GM21737 (cell line): Measurements from ENCODE around the gene PHLDA3.

Experiments
- ATAC-seq: cut with Tn5 transposase; IDR thresholded peaks from one replicate; pipeline ENCODE4 v1.9.1; 2021; ENCODE audit warnings: mild to moderate bottlenecking, moderate library complexity; ENCODE audit not compliant: unreplicated experiment

Gene PHLDA3

GRCh38 chr1:201468501-201468843 is 516 bp downstream of the PHLDA3 start:
- ATAC-seq, result peak; percentile 42

- no peak for ATAC-seq
Measured at GRCh38 chr1:201466492-201466891, 2.5 kb downstream of the PHLDA3 start.

- no peak for ATAC-seq
Measured at GRCh38 chr1:201465698-201466290, 3.2 kb downstream of the PHLDA3 start.

- ATAC-seq, result no peak
Measured at GRCh38 chr1:201463071-201463552, 5.9 kb downstream of the PHLDA3 start.

- no peak for ATAC-seq
Measured at GRCh38 chr1:201461645-201462441, 7.1 kb downstream of the PHLDA3 start.

- ATAC-seq, result no peak
Measured at GRCh38 chr1:201460814-201461644, 8.0 kb downstream of the PHLDA3 start.

GRCh38 chr1:201459775-201460174 is 9.2 kb downstream of the PHLDA3 start:
- ATAC-seq, result no peak

- no peak for ATAC-seq
Measured at GRCh38 chr1:201459052-201459451, 9.9 kb downstream of the PHLDA3 start.

- ATAC-seq, result no peak
Measured at GRCh38 chr1:201457508-201457960, 11.5 kb downstream of the PHLDA3 start.

- ATAC-seq, result no peak
Measured at GRCh38 chr1:201456499-201457309, 12.3 kb downstream of the PHLDA3 start.

GRCh38 chr1:201455098-201455497 is 13.9 kb downstream of the PHLDA3 start:
- ATAC-seq, result no peak

GRCh38 chr1:201454608-201455007 is 14.4 kb downstream of the PHLDA3 start:
- no peak for ATAC-seq

GRCh38 chr1:201452866-201453265 is 16.1 kb downstream of the PHLDA3 start:
- no peak for ATAC-seq

GRCh38 chr1:201450721-201451291 is 18.2 kb downstream of the PHLDA3 start:
- ATAC-seq, result no peak

- no peak for ATAC-seq
Measured at GRCh38 chr1:201448990-201449389, 20.0 kb downstream of the PHLDA3 start.

GRCh38 chr1:201447903-201448871 is 20.8 kb downstream of the PHLDA3 start:
- ATAC-seq, result peak; percentile 77

GRCh38 chr1:201445310-201445709 is 23.7 kb downstream of the PHLDA3 start:
- no peak for ATAC-seq

- ATAC-seq, result no peak
Measured at GRCh38 chr1:201444792-201445191, 24.2 kb downstream of the PHLDA3 start.

- ATAC-seq, result no peak
Measured at GRCh38 chr1:201443747-201444146, 25.2 kb downstream of the PHLDA3 start.
